ENCODE data around the gene GULP1.

DNA sequence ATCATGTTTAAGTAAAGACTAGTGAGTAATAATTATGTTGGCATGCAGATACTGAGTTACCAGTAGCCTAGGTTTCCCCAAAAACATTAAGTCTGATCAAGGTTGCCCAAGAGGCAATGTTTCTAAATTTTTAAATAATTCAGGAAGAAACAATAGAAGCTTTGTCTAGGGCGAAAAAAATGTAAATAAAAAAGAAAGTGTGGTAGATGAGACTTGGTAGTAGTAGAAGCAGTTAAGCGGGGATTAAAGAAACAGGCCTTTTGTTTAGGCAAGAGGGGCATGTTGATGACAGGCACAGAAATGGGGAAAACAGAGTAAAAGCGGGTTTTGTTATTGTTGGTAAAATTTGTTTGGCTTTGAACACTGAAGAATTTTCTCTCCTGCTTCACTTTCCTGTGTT is 97.2 kb downstream of the GULP1 start:
- TF ChIP-seq CREM (CRISPR knock-in tag; IDR thresholded peaks at IDR 0.05) (no peak), ESRRA (CRISPR knock-in tag; IDR thresholded peaks at IDR 0.05; ENCODE audit: borderline replicate concordance) (no peak), NR3C1 (CRISPR knock-in tag; conservative IDR thresholded peaks at IDR 0.05; ENCODE audit: low read depth) (no peak), ZNF423 (CRISPR knock-in tag; IDR thresholded peaks at IDR 0.05) (no peak), FOXP1 (CRISPR knock-in tag; IDR thresholded peaks at IDR 0.05; ENCODE audit: borderline replicate concordance) (no peak), ZNF263 (CRISPR knock-in tag; IDR thresholded peaks at IDR 0.05; ENCODE audit: low read depth) (no peak)
- TF ChIP-seq, protein P1, sequence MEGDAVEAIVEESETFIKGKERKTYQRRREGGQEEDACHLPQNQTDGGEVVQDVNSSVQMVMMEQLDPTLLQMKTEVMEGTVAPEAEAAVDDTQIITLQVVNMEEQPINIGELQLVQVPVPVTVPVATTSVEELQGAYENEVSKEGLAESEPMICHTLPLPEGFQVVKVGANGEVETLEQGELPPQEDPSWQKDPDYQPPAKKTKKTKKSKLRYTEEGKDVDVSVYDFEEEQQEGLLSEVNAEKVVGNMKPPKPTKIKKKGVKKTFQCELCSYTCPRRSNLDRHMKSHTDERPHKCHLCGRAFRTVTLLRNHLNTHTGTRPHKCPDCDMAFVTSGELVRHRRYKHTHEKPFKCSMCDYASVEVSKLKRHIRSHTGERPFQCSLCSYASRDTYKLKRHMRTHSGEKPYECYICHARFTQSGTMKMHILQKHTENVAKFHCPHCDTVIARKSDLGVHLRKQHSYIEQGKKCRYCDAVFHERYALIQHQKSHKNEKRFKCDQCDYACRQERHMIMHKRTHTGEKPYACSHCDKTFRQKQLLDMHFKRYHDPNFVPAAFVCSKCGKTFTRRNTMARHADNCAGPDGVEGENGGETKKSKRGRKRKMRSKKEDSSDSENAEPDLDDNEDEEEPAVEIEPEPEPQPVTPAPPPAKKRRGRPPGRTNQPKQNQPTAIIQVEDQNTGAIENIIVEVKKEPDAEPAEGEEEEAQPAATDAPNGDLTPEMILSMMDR (IDR thresholded peaks at IDR 0.05), result no peak
- TF ChIP-seq, protein P2, sequence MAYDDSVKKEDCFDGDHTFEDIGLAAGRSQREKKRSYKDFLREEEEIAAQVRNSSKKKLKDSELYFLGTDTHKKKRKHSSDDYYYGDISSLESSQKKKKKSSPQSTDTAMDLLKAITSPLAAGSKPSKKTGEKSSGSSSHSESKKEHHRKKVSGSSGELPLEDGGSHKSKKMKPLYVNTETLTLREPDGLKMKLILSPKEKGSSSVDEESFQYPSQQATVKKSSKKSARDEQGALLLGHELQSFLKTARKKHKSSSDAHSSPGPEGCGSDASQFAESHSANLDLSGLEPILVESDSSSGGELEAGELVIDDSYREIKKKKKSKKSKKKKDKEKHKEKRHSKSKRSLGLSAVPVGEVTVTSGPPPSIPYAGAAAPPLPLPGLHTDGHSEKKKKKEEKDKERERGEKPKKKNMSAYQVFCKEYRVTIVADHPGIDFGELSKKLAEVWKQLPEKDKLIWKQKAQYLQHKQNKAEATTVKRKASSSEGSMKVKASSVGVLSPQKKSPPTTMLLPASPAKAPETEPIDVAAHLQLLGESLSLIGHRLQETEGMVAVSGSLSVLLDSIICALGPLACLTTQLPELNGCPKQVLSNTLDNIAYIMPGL (CRISPR knock-in tag; IDR thresholded peaks at IDR 0.05), result no peak
- TF ChIP-seq, protein P3, sequence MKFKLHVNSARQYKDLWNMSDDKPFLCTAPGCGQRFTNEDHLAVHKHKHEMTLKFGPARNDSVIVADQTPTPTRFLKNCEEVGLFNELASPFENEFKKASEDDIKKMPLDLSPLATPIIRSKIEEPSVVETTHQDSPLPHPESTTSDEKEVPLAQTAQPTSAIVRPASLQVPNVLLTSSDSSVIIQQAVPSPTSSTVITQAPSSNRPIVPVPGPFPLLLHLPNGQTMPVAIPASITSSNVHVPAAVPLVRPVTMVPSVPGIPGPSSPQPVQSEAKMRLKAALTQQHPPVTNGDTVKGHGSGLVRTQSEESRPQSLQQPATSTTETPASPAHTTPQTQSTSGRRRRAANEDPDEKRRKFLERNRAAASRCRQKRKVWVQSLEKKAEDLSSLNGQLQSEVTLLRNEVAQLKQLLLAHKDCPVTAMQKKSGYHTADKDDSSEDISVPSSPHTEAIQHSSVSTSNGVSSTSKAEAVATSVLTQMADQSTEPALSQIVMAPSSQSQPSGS (CRISPR knock-in tag; IDR thresholded peaks at IDR 0.05; ENCODE audit: borderline replicate concordance, low read depth), result no peak
- TF ChIP-seq, protein P4, sequence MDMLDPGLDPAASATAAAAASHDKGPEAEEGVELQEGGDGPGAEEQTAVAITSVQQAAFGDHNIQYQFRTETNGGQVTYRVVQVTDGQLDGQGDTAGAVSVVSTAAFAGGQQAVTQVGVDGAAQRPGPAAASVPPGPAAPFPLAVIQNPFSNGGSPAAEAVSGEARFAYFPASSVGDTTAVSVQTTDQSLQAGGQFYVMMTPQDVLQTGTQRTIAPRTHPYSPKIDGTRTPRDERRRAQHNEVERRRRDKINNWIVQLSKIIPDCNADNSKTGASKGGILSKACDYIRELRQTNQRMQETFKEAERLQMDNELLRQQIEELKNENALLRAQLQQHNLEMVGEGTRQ (CRISPR knock-in tag; IDR thresholded peaks at IDR 0.05), result no peak
- TF ChIP-seq, protein P5, sequence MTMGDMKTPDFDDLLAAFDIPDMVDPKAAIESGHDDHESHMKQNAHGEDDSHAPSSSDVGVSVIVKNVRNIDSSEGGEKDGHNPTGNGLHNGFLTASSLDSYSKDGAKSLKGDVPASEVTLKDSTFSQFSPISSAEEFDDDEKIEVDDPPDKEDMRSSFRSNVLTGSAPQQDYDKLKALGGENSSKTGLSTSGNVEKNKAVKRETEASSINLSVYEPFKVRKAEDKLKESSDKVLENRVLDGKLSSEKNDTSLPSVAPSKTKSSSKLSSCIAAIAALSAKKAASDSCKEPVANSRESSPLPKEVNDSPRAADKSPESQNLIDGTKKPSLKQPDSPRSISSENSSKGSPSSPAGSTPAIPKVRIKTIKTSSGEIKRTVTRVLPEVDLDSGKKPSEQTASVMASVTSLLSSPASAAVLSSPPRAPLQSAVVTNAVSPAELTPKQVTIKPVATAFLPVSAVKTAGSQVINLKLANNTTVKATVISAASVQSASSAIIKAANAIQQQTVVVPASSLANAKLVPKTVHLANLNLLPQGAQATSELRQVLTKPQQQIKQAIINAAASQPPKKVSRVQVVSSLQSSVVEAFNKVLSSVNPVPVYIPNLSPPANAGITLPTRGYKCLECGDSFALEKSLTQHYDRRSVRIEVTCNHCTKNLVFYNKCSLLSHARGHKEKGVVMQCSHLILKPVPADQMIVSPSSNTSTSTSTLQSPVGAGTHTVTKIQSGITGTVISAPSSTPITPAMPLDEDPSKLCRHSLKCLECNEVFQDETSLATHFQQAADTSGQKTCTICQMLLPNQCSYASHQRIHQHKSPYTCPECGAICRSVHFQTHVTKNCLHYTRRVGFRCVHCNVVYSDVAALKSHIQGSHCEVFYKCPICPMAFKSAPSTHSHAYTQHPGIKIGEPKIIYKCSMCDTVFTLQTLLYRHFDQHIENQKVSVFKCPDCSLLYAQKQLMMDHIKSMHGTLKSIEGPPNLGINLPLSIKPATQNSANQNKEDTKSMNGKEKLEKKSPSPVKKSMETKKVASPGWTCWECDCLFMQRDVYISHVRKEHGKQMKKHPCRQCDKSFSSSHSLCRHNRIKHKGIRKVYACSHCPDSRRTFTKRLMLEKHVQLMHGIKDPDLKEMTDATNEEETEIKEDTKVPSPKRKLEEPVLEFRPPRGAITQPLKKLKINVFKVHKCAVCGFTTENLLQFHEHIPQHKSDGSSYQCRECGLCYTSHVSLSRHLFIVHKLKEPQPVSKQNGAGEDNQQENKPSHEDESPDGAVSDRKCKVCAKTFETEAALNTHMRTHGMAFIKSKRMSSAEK (CRISPR knock-in tag; IDR thresholded peaks at IDR 0.05; ENCODE audit: borderline replicate concordance), result no peak
- TF ChIP-seq, protein P6, sequence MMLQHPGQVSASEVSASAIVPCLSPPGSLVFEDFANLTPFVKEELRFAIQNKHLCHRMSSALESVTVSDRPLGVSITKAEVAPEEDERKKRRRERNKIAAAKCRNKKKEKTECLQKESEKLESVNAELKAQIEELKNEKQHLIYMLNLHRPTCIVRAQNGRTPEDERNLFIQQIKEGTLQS (CRISPR knock-in tag; conservative IDR thresholded peaks at IDR 0.05), result no peak

Measured in WTC11 (cell line).